GM23338 (cell line): ENCODE data around the gene ZEB2. TPM values are rescaled to one million over a fixed set of nuclear protein-coding genes. Genes with fewer than 3 reads are reported as not detected.
A peak's percentile ranks its signal among the peaks of the same experiment; 100 is the strongest.

ENCODE experiments used
- ATAC-seq: fragments of 200-7000 bp; cut with Tn5 transposase; 3 replicates; pipeline ENCODE4 v1.9.1; 2020
- DNase-seq: peaks from one replicate; pipeline ENCODE4 v3.0.0-alpha.2; 2015; ENCODE audit warnings: low spot score
- H2AFZ ChIP-seq: fragments of 200-600 bp; sonication (generic); 2 replicates; pipeline ENCODE4 v1.8.0; 2016; ENCODE audit warnings: antibody characterized with exemption, mild to moderate bottlenecking, moderate library complexity
- H3F3A ChIP-seq: fragments of 200-600 bp; sonication (generic); replicated peaks from 2 replicates; pipeline ENCODE4 v1.8.0; 2017; ENCODE audit warnings: antibody characterized with exemption, mixed run types, low read depth
- H3K27ac ChIP-seq: fragments of 200-600 bp; sonication (generic); 2 replicates; pipeline ENCODE4 v1.6.1; 2016; ENCODE audit warnings: low read depth
- H3K27me3 ChIP-seq: fragments of 200-600 bp; sonication (generic); 2 replicates; pipeline ENCODE4 v1.8.0; 2016; ENCODE audit warnings: mild to moderate bottlenecking, mixed run types, moderate library complexity; ENCODE audit not compliant: insufficient read depth
- H3K36me3 ChIP-seq: fragments of 200-600 bp; sonication (generic); 2 replicates; pipeline ENCODE4 v1.8.0; 2016; ENCODE audit warnings: mild to moderate bottlenecking; ENCODE audit not compliant: insufficient read depth
- H3K4me1 ChIP-seq: fragments of 200-600 bp; sonication (generic); 2 replicates; pipeline ENCODE4 v1.8.0; 2016; ENCODE audit warnings: mild to moderate bottlenecking, moderate library complexity; ENCODE audit not compliant: insufficient read depth
- H3K4me2 ChIP-seq: fragments of 200-600 bp; sonication (generic); 2 replicates; pipeline ENCODE4 v1.7.1; 2017; ENCODE audit warnings: mixed run types
- H3K4me3 ChIP-seq: fragments of 200-600 bp; sonication (generic); 2 replicates; pipeline ENCODE4 v1.6.1; 2016; ENCODE audit warnings: mixed run types
- H3K79me2 ChIP-seq: fragments of 200-600 bp; sonication (generic); replicated peaks from 2 replicates; pipeline ENCODE4 v1.8.0; 2017; ENCODE audit warnings: mild to moderate bottlenecking; ENCODE audit not compliant: insufficient read depth
- H3K9me2 ChIP-seq: fragments of 200-600 bp; sonication (generic); 2 replicates; pipeline ENCODE4 v1.8.0; 2017; ENCODE audit not compliant: insufficient read depth
- H4K20me1 ChIP-seq: fragments of 200-600 bp; sonication (generic); replicated peaks from 2 replicates; pipeline ENCODE4 v1.8.0; 2017; ENCODE audit warnings: mild to moderate bottlenecking; ENCODE audit not compliant: insufficient read depth
- H3K27ac Mint-ChIP-seq: 2 replicates; pipeline ENCODE4 v1.8.0; 2020; ENCODE audit warnings: inconsistent platforms, mild to moderate bottlenecking, moderate library complexity, mixed read lengths
- H3K27me3 Mint-ChIP-seq: 3 replicates; pipeline ENCODE4 v1.8.0; 2022; ENCODE audit warnings: low read depth, mild to moderate bottlenecking, moderate library complexity, mixed read lengths, inconsistent platforms; ENCODE audit not compliant: insufficient read depth, poor library complexity
- H3K36me3 Mint-ChIP-seq: 3 replicates; pipeline ENCODE4 v1.8.0; 2021; ENCODE audit warnings: low read depth, mild to moderate bottlenecking, inconsistent platforms, moderate library complexity, mixed read lengths
- H3K4me1 Mint-ChIP-seq: 3 replicates; pipeline ENCODE4 v1.8.0; 2020; ENCODE audit warnings: mild to moderate bottlenecking, inconsistent platforms, mixed read lengths
- H3K4me3 Mint-ChIP-seq: 3 replicates; pipeline ENCODE4 v1.8.0; 2021; ENCODE audit warnings: moderate library complexity, mild to moderate bottlenecking, inconsistent platforms, mixed read lengths
- H3K9me3 Mint-ChIP-seq: 3 replicates; pipeline ENCODE4 v1.8.0; 2020; ENCODE audit warnings: moderate library complexity, mild to moderate bottlenecking, inconsistent platforms, mixed read lengths
- EZH2 ChIP-seq: fragments of 200-600 bp; sonication (generic); IDR thresholded peaks from one replicate; pipeline ENCODE4 v1.8.0; 2017; ENCODE audit warnings: antibody characterized with exemption, mild to moderate bottlenecking, low read depth; ENCODE audit not compliant: unreplicated experiment
- JUNB ChIP-seq: IDR thresholded peaks from one replicate; pipeline ENCODE4 v1.6.1; 2016; ENCODE audit warnings: antibody characterized with exemption; ENCODE audit not compliant: unreplicated experiment
- POLR2AphosphoS5 ChIP-seq: IDR thresholded peaks from 2 replicates; pipeline ENCODE4 v1.6.1; 2016; ENCODE audit warnings: antibody characterized with exemption, low read depth
- STAT1 ChIP-seq: IDR thresholded peaks from one replicate; pipeline ENCODE4 v1.6.1; 2016; ENCODE audit warnings: antibody characterized with exemption; ENCODE audit not compliant: unreplicated experiment
- ZNF114 ChIP-seq: fragments of 250-450 bp; sonication (Bioruptor Pico); IDR thresholded peaks from 2 replicates; pipeline ENCODE4 v1.5.0; 2020; ENCODE audit warnings: mild to moderate bottlenecking, moderate library complexity
- ZNF331 ChIP-seq: fragments of 250-450 bp; sonication (Bioruptor Pico); IDR thresholded peaks from 2 replicates; pipeline ENCODE4 v1.5.0; 2020; ENCODE audit warnings: low read depth, mild to moderate bottlenecking, moderate library complexity
- ZNF462 ChIP-seq: fragments of 250-450 bp; sonication (Bioruptor Pico); IDR thresholded peaks from 2 replicates; pipeline ENCODE4 v1.5.0; 2020; ENCODE audit warnings: mild to moderate bottlenecking, moderate library complexity
- polyA plus RNA-seq: library from polyadenylated mRNA; unstranded; fragments of >200 nt; fragmentation: Nextera tagmentation; extraction: Ambion mirVana; gene quantifications from 2 replicates; pipeline ENCODE4 v1.2.1, GENCODE V29; 2016
- total RNA-seq: library from RNA; depleted of rRNA; stranded (reverse); fragments of >200 nt; shearing (Covaris generic); gene quantifications from 2 replicates; pipeline ENCODE4 v1.2.3, GENCODE V29; 2014

ZEB2 gene
- total and polyA plus RNA-seq, 2 experiments from 2014 or later = 0.45 TPM; not detected in 1

- H3K4me1 ChIP-seq = peaks cover 46% of the 10 kb centered on the region
Measured at GRCh38 chr2:144470816-144471215, 49.1 kb downstream of the ZEB2 start.

More at GRCh38 chr2:144470816-144471215, 49.1 kb downstream of the ZEB2 start:
- Mint-ChIP-seq H3K36me3 (no peaks in the 10 kb centered on the region), H3K27me3 (no peaks in the 10 kb centered on the region), H3K4me3 (peak overlapping the region; percentile 52; the same call in 1 of the 3 replicates), H3K9me3 (no peaks in the 10 kb centered on the region), H3K27ac (peak overlapping the region; percentile 45; the same call in 1 of the 2 replicates), H3K4me1 (peaks cover 26% of the 10 kb centered on the region)
- no peak overlapping the region for H3K27ac ChIP-seq
- 0 out of 2 replicates have a peak overlapping the region, but pooled peaks have one; percentile 16 for H3K4me3 ChIP-seq
- TF ChIP-seq STAT1 (no peak), POLR2AphosphoS5 (no peak), EZH2 (no peak), JUNB (no peak), ZNF114 (no peak), ZNF331 (CRISPR knock-in tag) (no peak), ZNF462 (no peak)
- no peaks in the 10 kb centered on the region for H4K20me1 ChIP-seq
- no peaks in the 10 kb centered on the region for H3K27me3 ChIP-seq
- H3K4me2 ChIP-seq = peak overlapping the region; percentile 65
- H3K36me3 ChIP-seq = no peaks in the 10 kb centered on the region
- H3F3A ChIP-seq = no peaks in the 10 kb centered on the region
- ATAC-seq (no peak), DNase-seq (no peak)
- H2AFZ ChIP-seq = no peak overlapping the region
- no peaks in the 10 kb centered on the region for H3K9me2 ChIP-seq
- H3K79me2 ChIP-seq = no peaks in the 10 kb centered on the region
